Measurements from ENCODE around the gene JAM3.

The JAM3 gene

DNA sequence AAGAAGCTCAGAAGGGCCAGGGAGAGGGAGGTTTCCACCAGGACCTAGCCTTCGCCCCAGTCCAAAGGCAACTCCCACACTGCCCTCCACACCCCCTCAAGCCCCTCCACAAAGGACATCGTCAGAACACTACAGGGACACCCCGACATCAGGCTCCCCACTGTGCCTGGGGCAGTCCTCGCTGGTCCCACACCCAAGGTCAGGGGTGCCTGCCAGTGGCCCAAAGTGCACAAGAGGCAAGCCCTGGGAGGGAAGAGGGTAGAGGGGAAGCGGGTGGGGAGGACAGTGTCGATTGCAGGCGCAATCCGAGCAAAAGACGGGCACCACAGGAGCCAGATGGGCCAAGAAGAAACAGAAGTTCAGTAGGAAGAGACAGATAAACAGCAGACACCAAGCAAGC is 35.6 kb upstream of the JAM3 start:
- DNase-seq (ENCODE audit: low read depth) = no peak
- no peak overlapping the region for H3K4me3 ChIP-seq (ENCODE audit: low read depth, low read length)
- TF ChIP-seq CTCF (IDR thresholded peaks at IDR 0.05; ENCODE audit: low read depth, low read length, missing control alignments) = no peak

GRCh38 chr11:134033696-134034491 is 35.0 kb upstream of the JAM3 start:
- TF ChIP-seq CTCF (IDR thresholded peaks at IDR 0.05; ENCODE audit: low read depth, low read length, missing control alignments) = no peak
- H3K4me3 ChIP-seq (ENCODE audit: low read depth, low read length) = no peak overlapping the region
- DNase-seq (ENCODE audit: low read depth) = no peak

- H3K4me3 ChIP-seq (ENCODE audit: low read depth, low read length) = no peak overlapping the region
- TF ChIP-seq CTCF (IDR thresholded peaks at IDR 0.05; ENCODE audit: low read depth, low read length, missing control alignments) = no peak
- no peak for DNase-seq (ENCODE audit: low read depth)
Observed at GRCh38 chr11:134034496-134035381, 34.1 kb upstream of the JAM3 start.

DNA sequence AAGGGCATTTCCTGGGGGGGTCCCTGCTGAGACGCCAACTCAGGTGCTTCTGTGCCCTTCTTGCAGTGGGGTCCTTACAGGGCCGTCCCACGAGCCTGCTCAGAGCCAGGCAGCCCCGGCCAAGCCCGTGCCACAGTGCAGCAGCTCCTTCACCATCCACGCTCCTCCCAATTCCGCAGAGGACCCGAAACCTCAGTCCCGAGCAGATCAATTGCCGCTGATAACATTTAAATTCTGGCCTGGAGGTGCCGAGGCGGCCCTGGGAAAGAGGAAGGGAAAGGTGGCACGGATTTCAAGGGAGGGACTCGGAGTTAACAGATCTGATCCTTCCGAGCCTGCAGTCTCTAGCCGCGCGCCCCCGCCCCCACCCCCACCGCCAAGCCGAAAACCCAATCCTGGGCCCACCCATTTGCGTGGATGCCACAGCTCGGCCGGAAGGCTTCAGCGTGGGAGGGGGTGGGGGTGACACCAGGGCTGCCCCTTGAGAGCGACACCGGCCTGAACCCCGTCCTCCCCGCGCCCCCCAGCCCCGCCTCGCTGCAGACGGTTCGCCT is 32.3 kb upstream of the JAM3 start:
- TF ChIP-seq CTCF (IDR thresholded peaks at IDR 0.05; ENCODE audit: low read depth, low read length, missing control alignments) = no peak
- no peak for DNase-seq (ENCODE audit: low read depth)
- H3K4me3 ChIP-seq (ENCODE audit: low read depth, low read length) = peak overlapping the region; percentile 61

DNA sequence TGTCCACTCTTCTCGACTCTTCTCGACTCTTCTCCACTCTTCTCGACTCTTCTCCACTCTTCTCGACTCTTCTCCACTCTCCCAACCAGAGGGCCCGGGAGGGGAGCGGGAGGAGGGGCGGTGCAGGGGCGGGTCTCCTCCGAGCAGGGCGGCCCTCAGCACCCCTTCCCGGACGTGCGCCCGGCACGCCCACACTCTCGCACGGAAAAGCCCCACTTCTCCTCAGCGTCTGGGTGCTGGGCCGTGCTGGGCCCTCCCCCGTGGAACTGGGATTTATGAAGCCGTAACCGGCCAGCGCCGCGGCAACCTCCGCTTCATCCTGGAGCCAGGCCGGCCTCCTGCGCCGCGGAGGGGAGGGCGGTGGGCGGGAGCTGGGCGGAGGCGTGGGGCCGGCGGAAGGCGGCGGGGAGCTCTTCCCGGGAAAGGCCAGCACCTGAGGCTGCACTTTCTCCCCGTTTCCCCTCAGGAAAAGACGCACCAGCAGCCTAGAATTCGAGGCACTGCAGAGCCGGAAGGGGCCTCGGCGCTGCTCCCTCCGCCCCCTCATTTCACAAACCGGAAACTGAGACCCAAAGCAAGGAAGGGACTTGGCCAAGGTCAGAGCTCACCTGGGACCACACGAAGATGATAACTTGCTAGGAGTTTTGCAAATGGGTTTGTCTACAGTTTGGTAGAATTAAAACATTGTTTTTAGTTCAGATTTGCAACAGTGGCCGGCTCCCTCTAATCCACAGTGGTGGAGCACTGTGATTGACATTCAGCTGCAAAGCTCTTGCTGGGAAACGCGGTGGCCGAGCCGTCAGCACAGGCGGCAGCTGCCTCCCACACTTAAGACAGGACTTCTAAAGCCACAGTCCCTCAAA is 31.6 kb upstream of the JAM3 start:
- no peak for DNase-seq (ENCODE audit: low read depth)
- no peak for TF ChIP-seq CTCF (IDR thresholded peaks at IDR 0.05; ENCODE audit: low read depth, low read length, missing control alignments)
- H3K4me3 ChIP-seq (ENCODE audit: low read depth, low read length) = peak overlapping the region; percentile 61

GRCh38 chr11:134038897-134039470 is 29.9 kb upstream of the JAM3 start:
- TF ChIP-seq CTCF (IDR thresholded peaks at IDR 0.05; ENCODE audit: low read depth, low read length, missing control alignments) = no peak
- no peak for DNase-seq (ENCODE audit: low read depth)
- H3K4me3 ChIP-seq (ENCODE audit: low read depth, low read length) = no peak overlapping the region
